ENCODE measurements around the gene NFATC2. TPM values are rescaled to one million over a fixed set of nuclear protein-coding genes. Genes with fewer than 3 reads are reported as not detected.
A peak's percentile ranks its signal among the peaks of the same experiment; 100 is the strongest.

The NFATC2 gene
- total RNA-seq, 1 donor from 2014 or later: 1.9 TPM

- TF ChIP-seq CTCF (conservative IDR thresholded peaks at IDR 0.05): no peak
- DNase-seq (ENCODE audit: low read depth, low spot score): no peak
- no peak overlapping the region for H3K4me3 Mint-ChIP-seq
- H3K9me3 Mint-ChIP-seq: no peaks in the 10 kb centered on the region
- H3K27me3 Mint-ChIP-seq (ENCODE audit: low read depth): no peaks in the 10 kb centered on the region
- no peak overlapping the region for H3K27ac Mint-ChIP-seq (ENCODE audit: unreplicated experiment)
- H3K4me1 Mint-ChIP-seq: peaks cover 29% of the 10 kb centered on the region
- H3K36me3 Mint-ChIP-seq (ENCODE audit: low read depth): no peaks in the 10 kb centered on the region
Measured at GRCh38 chr20:51513545-51513944, 29.0 kb downstream of the NFATC2 start.

GRCh38 chr20:51512645-51513044 lies 29.9 kb downstream of the NFATC2 start:
- Mint-ChIP-seq H3K27ac (ENCODE audit: unreplicated experiment) (no peak overlapping the region), H3K4me3 (no peak overlapping the region), H3K27me3 (ENCODE audit: low read depth) (no peaks in the 10 kb centered on the region), H3K36me3 (ENCODE audit: low read depth) (no peaks in the 10 kb centered on the region), H3K9me3 (no peaks in the 10 kb centered on the region), H3K4me1 (peaks cover 30% of the 10 kb centered on the region)
- DNase-seq (ENCODE audit: low read depth, low spot score): no peak
- TF ChIP-seq CTCF (conservative IDR thresholded peaks at IDR 0.05): no peak

- Mint-ChIP-seq H3K9me3 (no peaks in the 10 kb centered on the region), H3K27me3 (ENCODE audit: low read depth) (no peaks in the 10 kb centered on the region), H3K4me3 (no peak overlapping the region), H3K27ac (ENCODE audit: unreplicated experiment) (no peak overlapping the region), H3K36me3 (ENCODE audit: low read depth) (no peaks in the 10 kb centered on the region), H3K4me1 (peaks cover 36% of the 10 kb centered on the region)
- no peak for DNase-seq (ENCODE audit: low read depth, low spot score)
- TF ChIP-seq CTCF (conservative IDR thresholded peaks at IDR 0.05): no peak
Measured at GRCh38 chr20:51511861-51512619, 30.5 kb downstream of the NFATC2 start.

- DNase-seq (ENCODE audit: low read depth, low spot score): no peak
- Mint-ChIP-seq H3K4me3 (no peak overlapping the region), H3K9me3 (no peaks in the 10 kb centered on the region), H3K27me3 (ENCODE audit: low read depth) (no peaks in the 10 kb centered on the region), H3K27ac (ENCODE audit: unreplicated experiment) (peak overlapping the region; percentile 19), H3K4me1 (peaks cover 37% of the 10 kb centered on the region), H3K36me3 (ENCODE audit: low read depth) (no peaks in the 10 kb centered on the region)
- no peak for TF ChIP-seq CTCF (conservative IDR thresholded peaks at IDR 0.05)
Measured at GRCh38 chr20:51510936-51511605, 31.4 kb downstream of the NFATC2 start.

GRCh38 chr20:51510169-51510568 lies 32.4 kb downstream of the NFATC2 start:
- DNase-seq (ENCODE audit: low read depth, low spot score): no peak
- Mint-ChIP-seq H3K9me3 (no peaks in the 10 kb centered on the region), H3K27ac (ENCODE audit: unreplicated experiment) (no peak overlapping the region), H3K4me1 (peaks cover 42% of the 10 kb centered on the region), H3K36me3 (ENCODE audit: low read depth) (no peaks in the 10 kb centered on the region), H3K27me3 (ENCODE audit: low read depth) (no peaks in the 10 kb centered on the region), H3K4me3 (no peak overlapping the region)
- TF ChIP-seq CTCF (conservative IDR thresholded peaks at IDR 0.05): no peak
